ENCODE data around the gene TRIM8.

DNA sequence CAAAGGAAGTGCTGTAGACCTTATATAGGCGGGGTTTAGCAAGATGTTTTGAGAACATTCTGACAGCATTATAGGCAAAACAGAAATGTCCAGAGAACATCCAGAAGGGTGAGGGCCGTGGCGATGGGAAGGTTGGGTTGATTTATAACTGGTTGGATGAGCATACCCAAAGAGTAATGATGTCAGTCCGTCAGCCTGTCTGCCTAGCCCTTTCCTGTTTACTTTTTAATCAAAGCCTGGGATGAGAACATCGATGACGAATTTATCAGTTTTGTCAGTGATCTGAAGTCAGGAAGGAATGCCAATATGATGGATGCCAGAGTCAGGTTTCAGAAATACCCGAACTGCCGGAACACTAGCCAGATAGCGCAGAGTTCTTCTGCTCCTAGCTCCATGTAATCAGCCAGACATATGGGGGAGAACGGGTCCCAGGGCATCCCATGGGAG, 33.8 kb upstream of the TRIM8 start:
- TF ChIP-seq, protein P1, sequence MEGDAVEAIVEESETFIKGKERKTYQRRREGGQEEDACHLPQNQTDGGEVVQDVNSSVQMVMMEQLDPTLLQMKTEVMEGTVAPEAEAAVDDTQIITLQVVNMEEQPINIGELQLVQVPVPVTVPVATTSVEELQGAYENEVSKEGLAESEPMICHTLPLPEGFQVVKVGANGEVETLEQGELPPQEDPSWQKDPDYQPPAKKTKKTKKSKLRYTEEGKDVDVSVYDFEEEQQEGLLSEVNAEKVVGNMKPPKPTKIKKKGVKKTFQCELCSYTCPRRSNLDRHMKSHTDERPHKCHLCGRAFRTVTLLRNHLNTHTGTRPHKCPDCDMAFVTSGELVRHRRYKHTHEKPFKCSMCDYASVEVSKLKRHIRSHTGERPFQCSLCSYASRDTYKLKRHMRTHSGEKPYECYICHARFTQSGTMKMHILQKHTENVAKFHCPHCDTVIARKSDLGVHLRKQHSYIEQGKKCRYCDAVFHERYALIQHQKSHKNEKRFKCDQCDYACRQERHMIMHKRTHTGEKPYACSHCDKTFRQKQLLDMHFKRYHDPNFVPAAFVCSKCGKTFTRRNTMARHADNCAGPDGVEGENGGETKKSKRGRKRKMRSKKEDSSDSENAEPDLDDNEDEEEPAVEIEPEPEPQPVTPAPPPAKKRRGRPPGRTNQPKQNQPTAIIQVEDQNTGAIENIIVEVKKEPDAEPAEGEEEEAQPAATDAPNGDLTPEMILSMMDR (IDR thresholded peaks at IDR 0.05), result no peak
- TF ChIP-seq POLR2AphosphoS5 (IDR thresholded peaks at IDR 0.05), result no peak
- no peak for TF ChIP-seq EP300 (IDR thresholded peaks at IDR 0.05)
